PFSK-1 (cell line): ENCODE data around the gene CARM1.

Source experiments
- FOXP2 ChIP-seq: optimal IDR thresholded peaks from 2 replicates; pipeline ENCODE3; 2011; ENCODE audit warnings: borderline replicate concordance, control low read depth, inconsistent platforms; ENCODE audit not compliant: insufficient read depth; ENCODE audit errors: extremely low read length, extremely low read depth
- POLR2AphosphoS5 ChIP-seq: IDR thresholded peaks from 2 replicates; pipeline ENCODE4 v1.6.1; 2012; ENCODE audit warnings: low read depth, mild to moderate bottlenecking, control low read depth, low read length, moderate library complexity
- REST ChIP-seq, 2 experiments: IDR thresholded peaks; 2 replicates each; pipeline versions ENCODE4 v1.6.1 to v1.8.0; 2011 to 2012; ENCODE audit warnings: low read depth in 2 of 2, low read length in 2 of 2, control low read depth in 1 of 2, inconsistent platforms in 1 of 2, mild to moderate bottlenecking in 1 of 2, moderate library complexity in 1 of 2; ENCODE audit not compliant: insufficient read depth in 1 of 2
- SIN3A ChIP-seq: IDR thresholded peaks from 2 replicates; pipeline ENCODE4 v1.6.1; 2012; ENCODE audit warnings: mild to moderate bottlenecking, low read length, moderate library complexity, borderline replicate concordance; ENCODE audit not compliant: insufficient read depth
- TAF1 ChIP-seq: IDR thresholded peaks from 2 replicates; pipeline ENCODE4 v1.6.1; 2012; ENCODE audit warnings: low read length, control low read depth, borderline replicate concordance; ENCODE audit not compliant: insufficient read depth

- TF ChIP-seq POLR2AphosphoS5, result no peak
- TF ChIP-seq FOXP2, result no peak
- no peak for TF ChIP-seq SIN3A
- no peak for TF ChIP-seq REST (IDR thresholded peaks at IDR 0.05; ENCODE audit: insufficient read depth in 1 of 2, low read depth in 2 of 2, low read length in 2 of 2)
- no peak for TF ChIP-seq TAF1
Measured at GRCh38 chr19:10854350-10855089, 16.8 kb upstream of the CARM1 start.
